ENCODE measurements around the gene RAX.

The RAX gene

GRCh38 chr18:59273759-59274532, 692 bp upstream of the RAX start (continued):
- no peak for TF ChIP-seq SETDB1 (IDR thresholded peaks at IDR 0.05; ENCODE audit: insufficient read length, low read length)
- no peak for TF ChIP-seq ATF2 (tag by site-specific recombination; IDR thresholded peaks at IDR 0.05; ENCODE audit: low read depth)
- TF ChIP-seq ZNF792 (tag by site-specific recombination; IDR thresholded peaks at IDR 0.05) = no peak
- no peak for TF ChIP-seq ZNF138 (tag by site-specific recombination; IDR thresholded peaks at IDR 0.05; ENCODE audit: borderline replicate concordance)
- no peak for TF ChIP-seq ZBTB7A (tag by site-specific recombination; IDR thresholded peaks at IDR 0.05; ENCODE audit: low read depth)
- no peak for TF ChIP-seq ZNF596 (tag by site-specific recombination; IDR thresholded peaks at IDR 0.05)

- CTCF ChIA-PET = interaction anchor here (0.9 to 7.6 kb wide), 14 partner anchors 9 to 551 kb away, joined by 3 to 41 read pairs (median 4); partner anchors contain the start of gene SEC11C
- Histone ChIP-seq H3K9me3 (ENCODE audit: control insufficient read depth, insufficient read depth, low read depth, low read length) (no peaks in the 10 kb centered on the region), H3K4me1 (ENCODE audit: control insufficient read depth, insufficient read depth, low read length) (no peaks in the 10 kb centered on the region), H3K36me3 (ENCODE audit: control insufficient read depth in 2 of 2, insufficient read depth in 1 of 2, low read length in 2 of 2) (no peaks in the 10 kb centered on the region), H3K27ac (ENCODE audit: extremely low read depth, low read depth, low read length) (no peak overlapping the region), H3K4me3 (ENCODE audit: low read depth, low read length) (no peak overlapping the region)
- no peak for TF ChIP-seq ZNF704 (tag by site-specific recombination; IDR thresholded peaks at IDR 0.05)
- TF ChIP-seq ZNF529 (tag by site-specific recombination; IDR thresholded peaks at IDR 0.05; ENCODE audit: insufficient replicate concordance) = no peak
- no peak for TF ChIP-seq ZNF354C (tag by site-specific recombination; IDR thresholded peaks at IDR 0.05; ENCODE audit: borderline replicate concordance, low read depth)
- no peak for TF ChIP-seq ZNF335 (tag by site-specific recombination; conservative IDR thresholded peaks at IDR 0.05)
- TF ChIP-seq ZFP69B (tag by site-specific recombination; IDR thresholded peaks at IDR 0.05) = no peak
- no peak for TF ChIP-seq EGR2 (tag by site-specific recombination; IDR thresholded peaks at IDR 0.05; ENCODE audit: low read depth)
- TF ChIP-seq ZSCAN18 (tag by site-specific recombination; IDR thresholded peaks at IDR 0.05) = no peak
- no peak for TF ChIP-seq ZNF664 (tag by site-specific recombination; IDR thresholded peaks at IDR 0.05)
- no peak for TF ChIP-seq ZFP3 (tag by site-specific recombination; IDR thresholded peaks at IDR 0.05; ENCODE audit: low read depth)
- no peak for TF ChIP-seq ZNF112 (tag by site-specific recombination; IDR thresholded peaks at IDR 0.05)
- TF ChIP-seq ZNF239 (tag by site-specific recombination; IDR thresholded peaks at IDR 0.05) = no peak
- no peak for TF ChIP-seq FEZF1 (tag by site-specific recombination; IDR thresholded peaks at IDR 0.05)
- no peak for TF ChIP-seq GLI4 (tag by site-specific recombination; IDR thresholded peaks at IDR 0.05)
- TF ChIP-seq SCRT2 (tag by site-specific recombination; IDR thresholded peaks at IDR 0.05) = no peak
- TF ChIP-seq ZNF155 (tag by site-specific recombination; IDR thresholded peaks at IDR 0.05) = no peak
- TF ChIP-seq ZNF175 (tag by site-specific recombination; IDR thresholded peaks at IDR 0.05) = no peak
- no peak for TF ChIP-seq ZNF530 (tag by site-specific recombination; IDR thresholded peaks at IDR 0.05; ENCODE audit: low read depth)
- TF ChIP-seq ZNF473 (tag by site-specific recombination; IDR thresholded peaks at IDR 0.05) = no peak
- POLR2A ChIA-PET = interaction anchor here (1.3 to 1.4 kb wide), 2 partner anchors 87 to 130 kb away, joined by 4 read pairs; partner anchors contain the start of gene LMAN1
Observed at GRCh38 chr18:59272221-59272888, 899 bp downstream of the RAX start.

Data from HEK293 (cell line).